Astrocyte (in vitro differentiated cells and primary cell): Measurements from ENCODE around the gene KRTAP10-2. TPM values are rescaled to one million over a fixed set of nuclear protein-coding genes. Genes with fewer than 3 reads are reported as not detected.

Experiments used
- DNase-seq: peaks from one replicate; pipeline ENCODE4 v3.0.0-alpha.2; 2010; ENCODE audit warnings: low read depth
- FAIRE-seq: peaks from 2 replicates; lab custom pipeline; 2011; peaks lifted over from hg19 to GRCh38; lab: Jason Lieb, UNC
- H2AFZ ChIP-seq: 2 replicates; pipeline ENCODE4 v1.6.0; 2012; ENCODE audit warnings: low read depth, low read length, inconsistent platforms
- H3K27ac ChIP-seq: 2 replicates; pipeline ENCODE4 v1.5.1; 2011; ENCODE audit warnings: low read depth, low read length, inconsistent platforms
- H3K27me3 ChIP-seq: 2 replicates; pipeline ENCODE4 v1.6.0; 2011; ENCODE audit warnings: low read length, inconsistent platforms; ENCODE audit not compliant: insufficient read depth
- H3K36me3 ChIP-seq: 2 replicates; pipeline ENCODE4 v1.5.1; 2011; ENCODE audit warnings: low read length, inconsistent platforms; ENCODE audit not compliant: insufficient read depth
- H3K4me1 ChIP-seq: 2 replicates; pipeline ENCODE4 v1.5.1; 2011; ENCODE audit warnings: low read length, inconsistent platforms; ENCODE audit not compliant: insufficient read depth
- H3K4me2 ChIP-seq: 2 replicates; pipeline ENCODE4 v1.6.0; 2012; ENCODE audit warnings: low read length, inconsistent platforms
- H3K4me3 ChIP-seq: 2 replicates; pipeline ENCODE4 v1.5.1; 2011; ENCODE audit warnings: low read depth, mild to moderate bottlenecking, low read length, inconsistent platforms; ENCODE audit not compliant: insufficient read depth
- H3K79me2 ChIP-seq: 2 replicates; pipeline ENCODE4 v1.6.0; 2012; ENCODE audit warnings: mild to moderate bottlenecking, low read length, inconsistent platforms; ENCODE audit not compliant: insufficient read depth
- H3K9ac ChIP-seq: 2 replicates; pipeline ENCODE4 v1.6.0; 2012; ENCODE audit warnings: mild to moderate bottlenecking, low read length, inconsistent platforms
- H3K9me3 ChIP-seq: 2 replicates; pipeline ENCODE4 v1.5.1; 2012; ENCODE audit warnings: low read depth, mild to moderate bottlenecking, low read length, inconsistent platforms; ENCODE audit not compliant: insufficient read depth
- H4K20me1 ChIP-seq: 2 replicates; pipeline ENCODE4 v1.6.0; 2012; ENCODE audit warnings: low read length, inconsistent platforms; ENCODE audit not compliant: insufficient read depth
- H3K27ac Mint-ChIP-seq: one replicate; pipeline ENCODE4 v1.8.0; 2021; ENCODE audit warnings: mild to moderate bottlenecking, mixed read lengths; ENCODE audit not compliant: unreplicated experiment
- H3K27me3 Mint-ChIP-seq: one replicate; pipeline ENCODE4 v1.8.0; 2021; ENCODE audit warnings: low read depth, mixed read lengths; ENCODE audit not compliant: unreplicated experiment
- H3K36me3 Mint-ChIP-seq: one replicate; pipeline ENCODE4 v1.8.0; 2021; ENCODE audit warnings: low read depth, mixed read lengths; ENCODE audit not compliant: unreplicated experiment
- H3K4me1 Mint-ChIP-seq: one replicate; pipeline ENCODE4 v1.8.0; 2021; ENCODE audit warnings: low read depth, mixed read lengths; ENCODE audit not compliant: unreplicated experiment
- H3K4me3 Mint-ChIP-seq: one replicate; pipeline ENCODE4 v1.8.0; 2021; ENCODE audit warnings: mild to moderate bottlenecking, moderate library complexity, mixed read lengths; ENCODE audit not compliant: unreplicated experiment
- H3K9me3 Mint-ChIP-seq: one replicate; pipeline ENCODE4 v1.8.0; 2021; ENCODE audit warnings: mild to moderate bottlenecking, mixed read lengths; ENCODE audit not compliant: unreplicated experiment
- EZH2 ChIP-seq: IDR thresholded peaks from 2 replicates; pipeline ENCODE4 v1.6.1; 2012; ENCODE audit warnings: mild to moderate bottlenecking, low read length, inconsistent platforms; ENCODE audit not compliant: insufficient read depth
- total RNA-seq: library from RNA; stranded (reverse); gene quantifications from 2 replicates; pipeline ENCODE4 v1.2.1, GENCODE V29; 2021
- TF ChIP-seq, protein P1 (sequence below): IDR thresholded peaks from 2 replicates; pipeline ENCODE4 v1.5.1; 2011; ENCODE audit warnings: low read depth, mild to moderate bottlenecking, inconsistent platforms, low read length, moderate library complexity; ENCODE audit not compliant: insufficient read depth

The KRTAP10-2 gene
- total RNA-seq, 1 donor from 2014 or later, result not detected

DNA sequence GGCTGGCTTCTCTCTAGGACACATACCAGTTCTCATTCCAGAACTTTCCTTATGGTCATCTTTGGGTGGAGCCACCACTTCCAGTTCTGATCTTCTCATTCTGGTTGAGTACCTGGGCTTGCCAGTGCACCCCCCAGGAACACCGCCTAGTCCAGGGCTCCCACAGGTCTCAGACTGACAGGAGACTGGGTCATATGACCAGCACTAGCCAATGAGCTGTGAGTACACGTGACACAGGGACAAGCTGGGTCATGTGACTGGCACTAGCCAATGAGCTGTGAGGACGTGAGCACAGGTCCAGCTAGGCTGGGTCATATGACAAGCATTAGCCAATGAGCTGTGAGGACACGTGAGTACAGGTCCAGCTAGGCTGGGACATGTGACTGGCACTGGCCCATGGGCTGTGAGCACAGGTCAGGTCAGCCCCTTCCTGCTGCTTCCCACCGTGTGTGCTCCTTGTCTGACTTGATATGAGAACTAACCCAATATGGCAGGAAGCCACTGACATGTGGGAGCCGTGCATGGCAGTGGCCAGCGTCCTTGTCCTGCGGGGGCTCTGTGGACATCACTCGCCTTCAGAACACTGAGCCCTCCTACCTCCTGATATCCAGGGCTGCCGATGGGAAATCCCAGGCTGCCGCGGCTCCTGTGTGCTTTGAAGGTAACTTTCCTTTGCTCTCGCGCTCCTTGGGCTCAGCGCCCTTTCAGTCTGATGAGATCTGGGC, 34.0 kb downstream of the KRTAP10-2 start:
- Histone ChIP-seq H4K20me1 (no peaks in the 10 kb centered on the region), H3K79me2 (no peaks in the 10 kb centered on the region), H2AFZ (no peak overlapping the region), H3K9ac (no peak overlapping the region), H3K9me3 (peaks cover 9% of the 10 kb centered on the region), H3K36me3 (no peaks in the 10 kb centered on the region), H3K27me3 (no peaks in the 10 kb centered on the region), H3K4me1 (no peaks in the 10 kb centered on the region), H3K4me2 (no peak overlapping the region), H3K27ac (no peak overlapping the region), H3K4me3 (no peak overlapping the region)
- DNase-seq (no peak), FAIRE-seq (no peak)
- peaks cover 4% of the 10 kb centered on the region for H3K4me1 Mint-ChIP-seq
- H3K36me3 Mint-ChIP-seq, result peaks cover 6% of the 10 kb centered on the region
- H3K27me3 Mint-ChIP-seq, result peaks cover 49% of the 10 kb centered on the region
- TF ChIP-seq, protein P1, sequence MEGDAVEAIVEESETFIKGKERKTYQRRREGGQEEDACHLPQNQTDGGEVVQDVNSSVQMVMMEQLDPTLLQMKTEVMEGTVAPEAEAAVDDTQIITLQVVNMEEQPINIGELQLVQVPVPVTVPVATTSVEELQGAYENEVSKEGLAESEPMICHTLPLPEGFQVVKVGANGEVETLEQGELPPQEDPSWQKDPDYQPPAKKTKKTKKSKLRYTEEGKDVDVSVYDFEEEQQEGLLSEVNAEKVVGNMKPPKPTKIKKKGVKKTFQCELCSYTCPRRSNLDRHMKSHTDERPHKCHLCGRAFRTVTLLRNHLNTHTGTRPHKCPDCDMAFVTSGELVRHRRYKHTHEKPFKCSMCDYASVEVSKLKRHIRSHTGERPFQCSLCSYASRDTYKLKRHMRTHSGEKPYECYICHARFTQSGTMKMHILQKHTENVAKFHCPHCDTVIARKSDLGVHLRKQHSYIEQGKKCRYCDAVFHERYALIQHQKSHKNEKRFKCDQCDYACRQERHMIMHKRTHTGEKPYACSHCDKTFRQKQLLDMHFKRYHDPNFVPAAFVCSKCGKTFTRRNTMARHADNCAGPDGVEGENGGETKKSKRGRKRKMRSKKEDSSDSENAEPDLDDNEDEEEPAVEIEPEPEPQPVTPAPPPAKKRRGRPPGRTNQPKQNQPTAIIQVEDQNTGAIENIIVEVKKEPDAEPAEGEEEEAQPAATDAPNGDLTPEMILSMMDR, result no peak
- no peak for TF ChIP-seq EZH2
- peaks cover 21% of the 10 kb centered on the region for H3K9me3 Mint-ChIP-seq
- no peak overlapping the region for H3K4me3 Mint-ChIP-seq
- H3K27ac Mint-ChIP-seq, result no peak overlapping the region

DNA sequence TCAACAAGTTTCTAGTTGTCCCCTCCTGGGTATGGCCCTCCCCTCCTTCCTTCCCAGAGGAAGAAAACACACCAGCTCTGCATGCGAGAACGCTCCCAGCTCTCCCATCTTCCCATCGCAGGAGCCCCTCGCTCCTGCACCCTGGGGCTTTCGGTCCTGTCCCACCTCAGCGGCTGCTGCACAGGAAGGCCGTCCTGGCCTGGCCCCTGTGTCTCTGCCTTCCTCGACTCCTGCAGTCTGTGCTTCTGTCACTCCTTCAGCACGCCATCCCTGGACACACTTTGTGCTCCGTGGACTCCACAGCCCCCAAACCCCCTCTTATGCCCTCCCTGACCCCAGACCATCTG, 34.5 kb downstream of the KRTAP10-2 start:
- FAIRE-seq (no peak), DNase-seq (no peak)
- H3K4me3 ChIP-seq, result no peak overlapping the region
- H2AFZ ChIP-seq, result no peak overlapping the region
- H3K4me2 ChIP-seq, result no peak overlapping the region
- Mint-ChIP-seq H3K4me3 (no peak overlapping the region), H3K4me1 (peaks cover 4% of the 10 kb centered on the region), H3K27ac (no peak overlapping the region), H3K36me3 (peaks cover 6% of the 10 kb centered on the region), H3K27me3 (peaks cover 52% of the 10 kb centered on the region), H3K9me3 (peaks cover 21% of the 10 kb centered on the region)
- H3K4me1 ChIP-seq, result no peaks in the 10 kb centered on the region
- no peaks in the 10 kb centered on the region for H3K79me2 ChIP-seq
- H3K36me3 ChIP-seq, result no peaks in the 10 kb centered on the region
- no peak for TF ChIP-seq EZH2
- TF ChIP-seq, protein P1, result no peak
- H4K20me1 ChIP-seq, result no peaks in the 10 kb centered on the region
- H3K9me3 ChIP-seq, result peaks cover 8% of the 10 kb centered on the region
- H3K9ac ChIP-seq, result no peak overlapping the region
- H3K27ac ChIP-seq, result no peak overlapping the region
- H3K27me3 ChIP-seq, result no peaks in the 10 kb centered on the region

DNA sequence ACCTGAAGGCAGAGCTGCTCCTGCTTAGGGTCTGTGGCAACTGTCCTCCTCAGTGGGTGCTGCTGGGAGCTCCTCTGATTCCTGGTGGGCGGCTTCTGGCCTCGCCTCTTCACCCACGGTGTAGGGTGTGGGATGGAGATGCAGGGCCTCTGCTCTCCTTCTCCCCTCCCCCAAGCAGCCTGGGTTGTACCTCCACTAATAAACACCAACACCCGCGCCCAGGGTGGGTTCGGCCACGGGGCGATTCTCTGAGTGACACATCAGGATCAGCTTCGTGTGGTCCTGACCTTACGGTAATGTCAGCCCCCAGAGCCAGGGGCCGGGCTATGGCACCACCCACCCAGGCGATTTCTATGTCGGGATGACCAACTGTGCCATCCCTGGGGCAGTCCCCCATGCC, 35.0 kb downstream of the KRTAP10-2 start:
- Histone ChIP-seq H3K4me2 (no peak overlapping the region), H4K20me1 (no peaks in the 10 kb centered on the region), H3K4me1 (no peaks in the 10 kb centered on the region), H3K4me3 (no peak overlapping the region), H3K27me3 (no peaks in the 10 kb centered on the region), H2AFZ (no peak overlapping the region), H3K36me3 (no peaks in the 10 kb centered on the region), H3K9me3 (peaks cover 8% of the 10 kb centered on the region), H3K79me2 (no peaks in the 10 kb centered on the region), H3K9ac (no peak overlapping the region), H3K27ac (no peak overlapping the region)
- H3K4me3 Mint-ChIP-seq, result no peak overlapping the region
- no peak for DNase-seq
- FAIRE-seq, result no peak
- peaks cover 56% of the 10 kb centered on the region for H3K27me3 Mint-ChIP-seq
- H3K27ac Mint-ChIP-seq, result no peak overlapping the region
- peaks cover 4% of the 10 kb centered on the region for H3K4me1 Mint-ChIP-seq
- H3K9me3 Mint-ChIP-seq, result peaks cover 21% of the 10 kb centered on the region
- TF ChIP-seq, protein P1, result no peak
- no peak for TF ChIP-seq EZH2
- H3K36me3 Mint-ChIP-seq, result peaks cover 6% of the 10 kb centered on the region
